HEK293 (cell line): ENCODE data around the gene AFG1L.

Source experiments
- CTCF ChIA-PET: fragments of 350-600 bp; formaldehyde crosslinking; extraction: SDS; loops from one replicate; lab custom pipeline; 2021; ENCODE audit warnings: antibody characterized with exemption; lab: Yijun Ruan, JAX
- POLR2A ChIA-PET: fragments of 300-600 bp; formaldehyde crosslinking; extraction: SDS; loops from one replicate; lab custom pipeline; 2020; ENCODE audit warnings: antibody characterized with exemption, inconsistent platforms; lab: Yijun Ruan, JAX
- H3K27ac ChIP-seq: fragments of 200-500 bp; sonication (Bioruptor generic); 2 replicates; pipeline ENCODE4 v1.5.1; 2014; ENCODE audit warnings: low read depth, low read length, control low read depth, inconsistent platforms; ENCODE audit errors: extremely low read depth
- H3K36me3 ChIP-seq, 2 experiments: fragments of 200-500 bp in 1 of 2; sonication (Bioruptor generic) in 1 of 2; 1 replicate in 1 of 2; 2 replicates in 1 of 2; pipeline ENCODE4 v1.5.1; 2014 to 2017; ENCODE audit warnings: inconsistent platforms in 2 of 2, low read length in 2 of 2; ENCODE audit not compliant: control insufficient read depth in 2 of 2, insufficient read depth in 1 of 2
- H3K4me1 ChIP-seq: fragments of 200-500 bp; sonication (Bioruptor generic); 2 replicates; pipeline ENCODE4 v1.5.1; 2014; ENCODE audit warnings: mild to moderate bottlenecking, low read length, inconsistent platforms; ENCODE audit not compliant: control insufficient read depth, insufficient read depth
- H3K4me3 ChIP-seq: 2 replicates; pipeline ENCODE4 v1.5.1; 2011; ENCODE audit warnings: low read depth, mild to moderate bottlenecking, control low read depth, low read length, moderate library complexity
- H3K9me3 ChIP-seq: fragments of 200-500 bp; sonication (Bioruptor generic); 2 replicates; pipeline ENCODE4 v1.5.1; 2014; ENCODE audit warnings: low read depth, low read length, inconsistent platforms; ENCODE audit not compliant: control insufficient read depth, insufficient read depth
- IKZF3 ChIP-seq: fragments of 450-650 bp; IDR thresholded peaks from 2 replicates; pipeline ENCODE4 v1.5.0; 2018; ENCODE audit warnings: missing biosample characterization, mild to moderate bottlenecking, missing genetic modification characterization, moderate library complexity
- KLF7 ChIP-seq: fragments of 450-650 bp; formaldehyde crosslinking; IDR thresholded peaks from 2 replicates; pipeline ENCODE4 v1.5.1; 2016; ENCODE audit warnings: missing biosample characterization, missing genetic modification characterization, borderline replicate concordance
- MZF1 ChIP-seq: fragments of 450-650 bp; formaldehyde crosslinking; IDR thresholded peaks from 2 replicates; pipeline ENCODE4 v1.5.1; 2017; ENCODE audit warnings: missing biosample characterization, missing genetic modification characterization, borderline replicate concordance
- PRDM1 ChIP-seq: fragments of 450-650 bp; formaldehyde crosslinking; IDR thresholded peaks from 2 replicates; pipeline ENCODE4; 2016; ENCODE audit warnings: missing biosample characterization, missing genetic modification characterization
- RBAK ChIP-seq: fragments of 450-650 bp; formaldehyde crosslinking; IDR thresholded peaks from 2 replicates; pipeline ENCODE4 v1.5.1; 2016; ENCODE audit warnings: missing biosample characterization, missing genetic modification characterization
- SCRT1 ChIP-seq: fragments of 450-650 bp; formaldehyde crosslinking; IDR thresholded peaks from 2 replicates; pipeline ENCODE4 v1.5.1; 2016; ENCODE audit warnings: missing biosample characterization, missing genetic modification characterization, borderline replicate concordance
- SETDB1 ChIP-seq: IDR thresholded peaks from one replicate; pipeline ENCODE4 v1.6.1; 2017; ENCODE audit warnings: mild to moderate bottlenecking, low read length, moderate library complexity, mixed read lengths; ENCODE audit not compliant: insufficient read length
- SP3 ChIP-seq: fragments of 450-650 bp; formaldehyde crosslinking; IDR thresholded peaks from 2 replicates; pipeline ENCODE4 v1.5.1; 2016; ENCODE audit warnings: missing biosample characterization, missing genetic modification characterization
- TRIM28 ChIP-seq: IDR thresholded peaks from 2 replicates; pipeline ENCODE4 v1.6.1; 2011; ENCODE audit warnings: low read length, control low read depth, borderline replicate concordance
- ZBTB20 ChIP-seq: fragments of 450-650 bp; formaldehyde crosslinking; IDR thresholded peaks from 2 replicates; pipeline ENCODE4 v1.5.1; 2016; ENCODE audit warnings: missing biosample characterization, missing genetic modification characterization
- ZBTB21 ChIP-seq: fragments of 450-650 bp; formaldehyde crosslinking; IDR thresholded peaks from 2 replicates; pipeline ENCODE4 v1.5.1; 2017; ENCODE audit warnings: missing biosample characterization, missing genetic modification characterization
- ZFP37 ChIP-seq: fragments of 450-650 bp; formaldehyde crosslinking; IDR thresholded peaks from 2 replicates; pipeline ENCODE4 v1.5.1; 2016; ENCODE audit warnings: missing biosample characterization, missing genetic modification characterization
- ZIC2 ChIP-seq: fragments of 450-650 bp; formaldehyde crosslinking; IDR thresholded peaks from 2 replicates; pipeline ENCODE4 v1.5.1; 2016; ENCODE audit warnings: missing biosample characterization, missing genetic modification characterization
- ZNF133 ChIP-seq: fragments of 450-650 bp; formaldehyde crosslinking; IDR thresholded peaks from 2 replicates; pipeline ENCODE4 v1.5.1; 2016; ENCODE audit warnings: missing biosample characterization, missing genetic modification characterization
- ZNF202 ChIP-seq: fragments of 450-650 bp; formaldehyde crosslinking; IDR thresholded peaks from 2 replicates; pipeline ENCODE4 v1.5.1; 2016; ENCODE audit warnings: missing biosample characterization, missing genetic modification characterization, borderline replicate concordance
- ZNF311 ChIP-seq: fragments of 450-650 bp; formaldehyde crosslinking; IDR thresholded peaks from 2 replicates; pipeline ENCODE4 v1.5.1; 2017; ENCODE audit warnings: missing biosample characterization, missing genetic modification characterization, borderline replicate concordance
- ZNF335 ChIP-seq: fragments of 450-650 bp; formaldehyde crosslinking; conservative IDR thresholded peaks from 2 replicates; pipeline ENCODE4 v1.5.1; 2016; ENCODE audit warnings: missing biosample characterization, missing genetic modification characterization
- ZNF473 ChIP-seq: fragments of 450-650 bp; formaldehyde crosslinking; IDR thresholded peaks from 2 replicates; pipeline ENCODE4 v1.5.1; 2017; ENCODE audit warnings: missing biosample characterization, missing genetic modification characterization
- ZNF530 ChIP-seq: fragments of 450-650 bp; formaldehyde crosslinking; IDR thresholded peaks from 2 replicates; pipeline ENCODE4 v1.5.1; 2016; ENCODE audit warnings: low read depth, missing biosample characterization, missing genetic modification characterization
- ZNF600 ChIP-seq: fragments of 450-650 bp; formaldehyde crosslinking; IDR thresholded peaks from 2 replicates; pipeline ENCODE4 v1.5.1; 2016; ENCODE audit warnings: missing biosample characterization, missing genetic modification characterization
- ZNF623 ChIP-seq: fragments of 450-650 bp; formaldehyde crosslinking; IDR thresholded peaks from 2 replicates; pipeline ENCODE4 v1.5.1; 2016; ENCODE audit warnings: missing biosample characterization, missing genetic modification characterization
- ZSCAN30 ChIP-seq: fragments of 450-650 bp; IDR thresholded peaks from 2 replicates; pipeline ENCODE4 v1.5.1; 2018; ENCODE audit warnings: missing biosample characterization, mild to moderate bottlenecking, missing genetic modification characterization, moderate library complexity
- TF ChIP-seq, protein P1 (sequence below): fragments of 450-650 bp; formaldehyde crosslinking; IDR thresholded peaks from 2 replicates; pipeline ENCODE4 v1.5.1; 2016; ENCODE audit warnings: missing biosample characterization, missing genetic modification characterization
- TF ChIP-seq, protein P2 (sequence below): fragments of 450-650 bp; formaldehyde crosslinking; conservative IDR thresholded peaks from 2 replicates; pipeline ENCODE4 v1.5.1; 2016; ENCODE audit warnings: low read depth, missing biosample characterization, missing genetic modification characterization
- TF ChIP-seq, protein P3 (sequence below): fragments of 450-650 bp; formaldehyde crosslinking; IDR thresholded peaks from 2 replicates; pipeline ENCODE4 v1.5.1; 2016; ENCODE audit warnings: missing biosample characterization, missing genetic modification characterization, borderline replicate concordance

AFG1L gene

DNA sequence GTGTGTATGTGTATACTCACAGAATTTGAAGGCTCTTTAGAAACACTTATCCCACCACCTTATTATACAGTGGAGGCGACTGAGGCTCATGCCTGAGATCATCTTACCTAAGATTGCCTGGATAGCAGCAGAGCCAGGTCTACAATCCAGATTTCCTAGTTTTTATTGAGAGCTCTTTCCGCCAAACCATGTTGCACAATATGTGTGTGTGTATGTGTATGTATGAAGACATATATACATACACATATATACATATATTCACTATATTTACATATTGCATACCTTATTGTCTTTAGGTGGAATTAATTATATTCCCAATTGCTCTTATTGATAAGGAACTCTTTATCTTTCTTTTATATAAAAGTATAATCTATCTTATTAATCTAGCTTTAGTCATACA lies 130.6 kb downstream of the AFG1L start:
- H3K9me3 ChIP-seq, result no peaks in the 10 kb centered on the region
- no peaks in the 10 kb centered on the region for H3K36me3 ChIP-seq
- H3K4me3 ChIP-seq, result no peak overlapping the region
- no peak for TF ChIP-seq ZNF530
- TF ChIP-seq ZNF202 (tag by site-specific recombination), result no peak
- TF ChIP-seq, protein P1, sequence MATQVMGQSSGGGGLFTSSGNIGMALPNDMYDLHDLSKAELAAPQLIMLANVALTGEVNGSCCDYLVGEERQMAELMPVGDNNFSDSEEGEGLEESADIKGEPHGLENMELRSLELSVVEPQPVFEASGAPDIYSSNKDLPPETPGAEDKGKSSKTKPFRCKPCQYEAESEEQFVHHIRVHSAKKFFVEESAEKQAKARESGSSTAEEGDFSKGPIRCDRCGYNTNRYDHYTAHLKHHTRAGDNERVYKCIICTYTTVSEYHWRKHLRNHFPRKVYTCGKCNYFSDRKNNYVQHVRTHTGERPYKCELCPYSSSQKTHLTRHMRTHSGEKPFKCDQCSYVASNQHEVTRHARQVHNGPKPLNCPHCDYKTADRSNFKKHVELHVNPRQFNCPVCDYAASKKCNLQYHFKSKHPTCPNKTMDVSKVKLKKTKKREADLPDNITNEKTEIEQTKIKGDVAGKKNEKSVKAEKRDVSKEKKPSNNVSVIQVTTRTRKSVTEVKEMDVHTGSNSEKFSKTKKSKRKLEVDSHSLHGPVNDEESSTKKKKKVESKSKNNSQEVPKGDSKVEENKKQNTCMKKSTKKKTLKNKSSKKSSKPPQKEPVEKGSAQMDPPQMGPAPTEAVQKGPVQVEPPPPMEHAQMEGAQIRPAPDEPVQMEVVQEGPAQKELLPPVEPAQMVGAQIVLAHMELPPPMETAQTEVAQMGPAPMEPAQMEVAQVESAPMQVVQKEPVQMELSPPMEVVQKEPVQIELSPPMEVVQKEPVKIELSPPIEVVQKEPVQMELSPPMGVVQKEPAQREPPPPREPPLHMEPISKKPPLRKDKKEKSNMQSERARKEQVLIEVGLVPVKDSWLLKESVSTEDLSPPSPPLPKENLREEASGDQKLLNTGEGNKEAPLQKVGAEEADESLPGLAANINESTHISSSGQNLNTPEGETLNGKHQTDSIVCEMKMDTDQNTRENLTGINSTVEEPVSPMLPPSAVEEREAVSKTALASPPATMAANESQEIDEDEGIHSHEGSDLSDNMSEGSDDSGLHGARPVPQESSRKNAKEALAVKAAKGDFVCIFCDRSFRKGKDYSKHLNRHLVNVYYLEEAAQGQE, result no peak
- no peak for TF ChIP-seq SP3
- TF ChIP-seq ZNF311, result no peak
- no peak for TF ChIP-seq SCRT1 (tag by site-specific recombination)
- TF ChIP-seq IKZF3 (tag by site-specific recombination), result no peak
- TF ChIP-seq ZNF600 (tag by site-specific recombination), result no peak
- no peak for TF ChIP-seq ZFP37 (tag by site-specific recombination)
- TF ChIP-seq ZNF335 (tag by site-specific recombination), result no peak
- TF ChIP-seq ZSCAN30 (tag by site-specific recombination), result no peak
- no peak for TF ChIP-seq KLF7
- TF ChIP-seq ZNF473 (tag by site-specific recombination), result no peak
- TF ChIP-seq RBAK (tag by site-specific recombination), result no peak
- TF ChIP-seq, protein P2, sequence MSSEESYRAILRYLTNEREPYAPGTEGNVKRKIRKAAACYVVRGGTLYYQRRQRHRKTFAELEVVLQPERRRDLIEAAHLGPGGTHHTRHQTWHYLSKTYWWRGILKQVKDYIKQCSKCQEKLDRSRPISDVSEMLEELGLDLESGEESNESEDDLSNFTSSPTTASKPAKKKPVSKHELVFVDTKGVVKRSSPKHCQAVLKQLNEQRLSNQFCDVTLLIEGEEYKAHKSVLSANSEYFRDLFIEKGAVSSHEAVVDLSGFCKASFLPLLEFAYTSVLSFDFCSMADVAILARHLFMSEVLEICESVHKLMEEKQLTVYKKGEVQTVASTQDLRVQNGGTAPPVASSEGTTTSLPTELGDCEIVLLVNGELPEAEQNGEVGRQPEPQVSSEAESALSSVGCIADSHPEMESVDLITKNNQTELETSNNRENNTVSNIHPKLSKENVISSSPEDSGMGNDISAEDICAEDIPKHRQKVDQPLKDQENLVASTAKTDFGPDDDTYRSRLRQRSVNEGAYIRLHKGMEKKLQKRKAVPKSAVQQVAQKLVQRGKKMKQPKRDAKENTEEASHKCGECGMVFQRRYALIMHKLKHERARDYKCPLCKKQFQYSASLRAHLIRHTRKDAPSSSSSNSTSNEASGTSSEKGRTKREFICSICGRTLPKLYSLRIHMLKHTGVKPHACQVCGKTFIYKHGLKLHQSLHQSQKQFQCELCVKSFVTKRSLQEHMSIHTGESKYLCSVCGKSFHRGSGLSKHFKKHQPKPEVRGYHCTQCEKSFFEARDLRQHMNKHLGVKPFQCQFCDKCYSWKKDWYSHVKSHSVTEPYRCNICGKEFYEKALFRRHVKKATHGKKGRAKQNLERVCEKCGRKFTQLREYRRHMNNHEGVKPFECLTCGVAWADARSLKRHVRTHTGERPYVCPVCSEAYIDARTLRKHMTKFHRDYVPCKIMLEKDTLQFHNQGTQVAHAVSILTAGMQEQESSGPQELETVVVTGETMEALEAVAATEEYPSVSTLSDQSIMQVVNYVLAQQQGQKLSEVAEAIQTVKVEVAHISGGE (tag by site-specific recombination), result no peak
- H3K4me1 ChIP-seq, result no peaks in the 10 kb centered on the region
- CTCF ChIA-PET, result interaction anchor here (0.7 to 1.7 kb wide), 5 partner anchors 12 to 312 kb away, joined by 3 to 5 read pairs (median 3); no protein-coding TSS in a partner anchor
- no peak overlapping the region for H3K27ac ChIP-seq
- POLR2A ChIA-PET, result no interaction called here

DNA sequence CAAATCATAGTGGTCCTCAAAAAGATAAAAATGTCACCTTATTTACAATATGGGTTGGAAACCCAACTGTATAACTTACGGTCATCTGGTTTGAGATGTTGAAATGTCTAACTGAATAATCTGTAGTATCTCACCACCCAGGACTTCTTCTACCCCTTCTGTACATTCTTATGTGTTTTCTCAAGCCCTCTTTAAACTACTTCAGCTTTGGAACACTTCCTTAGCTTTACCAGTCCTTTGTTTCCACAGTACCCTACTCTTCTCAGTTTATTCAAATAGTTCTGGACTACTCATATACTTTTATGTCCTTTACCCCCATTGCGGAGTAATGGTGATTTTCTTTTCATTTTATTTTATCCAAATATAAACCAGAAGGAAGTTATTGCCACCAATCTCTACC lies 137.3 kb downstream of the AFG1L start:
- CTCF ChIA-PET, result interaction anchor here (0.6 kb wide), 1 partner anchor 322 kb away, joined by 5 read pairs; no protein-coding TSS in a partner anchor
- POLR2A ChIA-PET, result no interaction called here
- TF ChIP-seq ZBTB20 (tag by site-specific recombination) (no peak), PRDM1 (tag by site-specific recombination) (no peak), MZF1 (no peak), ZIC2 (tag by site-specific recombination) (no peak), ZNF133 (no peak), TRIM28 (no peak), SCRT1 (tag by site-specific recombination) (no peak), SETDB1 (no peak), ZNF623 (tag by site-specific recombination) (no peak), ZBTB21 (tag by site-specific recombination) (no peak), ZNF311 (no peak)
- TF ChIP-seq, protein P3, sequence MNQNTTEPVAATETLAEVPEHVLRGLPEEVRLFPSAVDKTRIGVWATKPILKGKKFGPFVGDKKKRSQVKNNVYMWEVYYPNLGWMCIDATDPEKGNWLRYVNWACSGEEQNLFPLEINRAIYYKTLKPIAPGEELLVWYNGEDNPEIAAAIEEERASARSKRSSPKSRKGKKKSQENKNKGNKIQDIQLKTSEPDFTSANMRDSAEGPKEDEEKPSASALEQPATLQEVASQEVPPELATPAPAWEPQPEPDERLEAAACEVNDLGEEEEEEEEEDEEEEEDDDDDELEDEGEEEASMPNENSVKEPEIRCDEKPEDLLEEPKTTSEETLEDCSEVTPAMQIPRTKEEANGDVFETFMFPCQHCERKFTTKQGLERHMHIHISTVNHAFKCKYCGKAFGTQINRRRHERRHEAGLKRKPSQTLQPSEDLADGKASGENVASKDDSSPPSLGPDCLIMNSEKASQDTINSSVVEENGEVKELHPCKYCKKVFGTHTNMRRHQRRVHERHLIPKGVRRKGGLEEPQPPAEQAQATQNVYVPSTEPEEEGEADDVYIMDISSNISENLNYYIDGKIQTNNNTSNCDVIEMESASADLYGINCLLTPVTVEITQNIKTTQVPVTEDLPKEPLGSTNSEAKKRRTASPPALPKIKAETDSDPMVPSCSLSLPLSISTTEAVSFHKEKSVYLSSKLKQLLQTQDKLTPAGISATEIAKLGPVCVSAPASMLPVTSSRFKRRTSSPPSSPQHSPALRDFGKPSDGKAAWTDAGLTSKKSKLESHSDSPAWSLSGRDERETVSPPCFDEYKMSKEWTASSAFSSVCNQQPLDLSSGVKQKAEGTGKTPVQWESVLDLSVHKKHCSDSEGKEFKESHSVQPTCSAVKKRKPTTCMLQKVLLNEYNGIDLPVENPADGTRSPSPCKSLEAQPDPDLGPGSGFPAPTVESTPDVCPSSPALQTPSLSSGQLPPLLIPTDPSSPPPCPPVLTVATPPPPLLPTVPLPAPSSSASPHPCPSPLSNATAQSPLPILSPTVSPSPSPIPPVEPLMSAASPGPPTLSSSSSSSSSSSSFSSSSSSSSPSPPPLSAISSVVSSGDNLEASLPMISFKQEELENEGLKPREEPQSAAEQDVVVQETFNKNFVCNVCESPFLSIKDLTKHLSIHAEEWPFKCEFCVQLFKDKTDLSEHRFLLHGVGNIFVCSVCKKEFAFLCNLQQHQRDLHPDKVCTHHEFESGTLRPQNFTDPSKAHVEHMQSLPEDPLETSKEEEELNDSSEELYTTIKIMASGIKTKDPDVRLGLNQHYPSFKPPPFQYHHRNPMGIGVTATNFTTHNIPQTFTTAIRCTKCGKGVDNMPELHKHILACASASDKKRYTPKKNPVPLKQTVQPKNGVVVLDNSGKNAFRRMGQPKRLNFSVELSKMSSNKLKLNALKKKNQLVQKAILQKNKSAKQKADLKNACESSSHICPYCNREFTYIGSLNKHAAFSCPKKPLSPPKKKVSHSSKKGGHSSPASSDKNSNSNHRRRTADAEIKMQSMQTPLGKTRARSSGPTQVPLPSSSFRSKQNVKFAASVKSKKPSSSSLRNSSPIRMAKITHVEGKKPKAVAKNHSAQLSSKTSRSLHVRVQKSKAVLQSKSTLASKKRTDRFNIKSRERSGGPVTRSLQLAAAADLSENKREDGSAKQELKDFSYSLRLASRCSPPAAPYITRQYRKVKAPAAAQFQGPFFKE, result no peak

More for the DNA sequence above, 137.3 kb downstream of the AFG1L start:
- H3K4me1 ChIP-seq, result no peaks in the 10 kb centered on the region
- no peak overlapping the region for H3K4me3 ChIP-seq
- no peaks in the 10 kb centered on the region for H3K36me3 ChIP-seq
- no peaks in the 10 kb centered on the region for H3K9me3 ChIP-seq
- H3K27ac ChIP-seq, result no peak overlapping the region
